ENCODE data around the gene XYLT2. TPM values are rescaled to one million over a fixed set of nuclear protein-coding genes. Genes with fewer than 3 reads are reported as not detected.
"Not testable (repeated sequence)": the region's sequence is repeated elsewhere in the genome, so short reads cannot be mapped to it uniquely, and the experiment has no call there.

The XYLT2 gene
- total RNA-seq, 1 experiment from 2014 or later: 47.5 TPM

DNA sequence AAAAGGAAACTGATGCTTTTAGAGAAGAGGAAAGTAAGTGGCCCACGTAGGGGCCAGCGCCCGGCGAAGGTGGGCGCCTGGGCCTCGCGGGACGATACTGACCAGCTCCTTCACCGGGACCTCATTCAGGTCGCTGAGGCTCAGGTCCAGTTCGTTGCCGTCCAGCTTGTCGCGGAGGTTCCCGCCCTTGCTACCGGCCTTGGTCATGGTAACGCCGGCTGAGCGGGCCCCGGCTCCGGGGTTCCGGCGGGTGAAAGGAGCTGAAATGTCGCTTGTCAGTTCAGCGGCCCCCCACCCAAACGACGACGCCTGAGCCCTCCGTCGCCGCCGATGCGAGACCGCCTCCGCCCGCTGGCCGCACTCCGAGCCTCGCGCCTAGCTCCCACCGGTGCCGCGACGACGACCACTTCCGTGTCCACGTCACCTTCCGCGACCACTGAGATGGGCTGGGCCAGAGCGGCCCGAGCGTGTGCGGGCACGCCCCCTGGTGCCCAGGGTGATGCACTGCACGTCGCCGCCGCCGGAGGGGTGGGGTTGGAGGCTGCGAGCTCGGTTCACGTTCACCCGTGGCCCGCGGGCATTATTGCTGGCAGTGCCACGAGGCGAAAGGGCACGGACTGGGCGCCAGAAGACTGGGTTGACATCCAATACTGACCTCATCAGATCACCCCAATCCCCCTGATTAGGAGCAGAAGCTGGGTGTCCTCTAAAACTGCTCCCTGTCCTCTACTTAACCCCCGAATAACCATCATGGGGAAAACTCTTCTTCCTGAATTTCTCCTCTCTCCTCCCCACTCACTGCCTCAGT is 51.4 kb downstream of the XYLT2 start, which contains the start of gene LRRC59:
Gene LRRC59 (minus strand): TSS at position 413 of the 808 bp plus-strand sequence. CDS start 206 bp downstream, at position 207.
- Histone ChIP-seq H3K36me3 (replicated peaks; ENCODE audit: control insufficient read depth, insufficient read depth, low read length) (peaks cover 25% of the 10 kb centered on the region), H3K27me3 (ENCODE audit: control insufficient read depth, insufficient read depth, low read length) (no peaks in the 10 kb centered on the region), H3K4me3 (ENCODE audit: insufficient read depth, low read depth, low read length) (peak within 1 kb of the TSS; percentile 87)
- peak; percentile 95 for DNase-seq

DNA sequence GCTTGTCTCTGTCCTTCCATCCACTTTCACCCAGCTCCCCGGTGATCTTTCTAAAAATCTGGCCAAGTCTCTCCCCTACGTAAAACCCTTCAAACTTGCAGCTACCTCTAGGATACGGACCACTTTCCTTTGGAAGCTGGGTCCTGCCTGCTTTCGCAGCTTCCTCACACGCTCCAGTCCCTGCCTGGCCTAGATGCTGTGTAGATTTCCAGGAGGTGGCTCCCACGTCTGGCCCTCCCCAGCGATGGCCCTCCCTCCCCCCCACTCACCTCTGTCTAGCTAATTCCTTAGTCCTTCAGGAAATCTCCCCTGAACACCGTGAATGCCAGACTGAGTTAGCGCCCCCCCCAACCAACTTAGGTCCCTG is 52.0 kb downstream of the XYLT2 start:
- Histone ChIP-seq H3K27me3 (ENCODE audit: control insufficient read depth, insufficient read depth, low read length) (no peaks in the 10 kb centered on the region), H3K4me3 (ENCODE audit: insufficient read depth, low read depth, low read length) (peak overlapping the region; percentile 87), H3K36me3 (replicated peaks; ENCODE audit: control insufficient read depth, insufficient read depth, low read length) (peaks cover 19% of the 10 kb centered on the region)
- no peak for DNase-seq

DNA sequence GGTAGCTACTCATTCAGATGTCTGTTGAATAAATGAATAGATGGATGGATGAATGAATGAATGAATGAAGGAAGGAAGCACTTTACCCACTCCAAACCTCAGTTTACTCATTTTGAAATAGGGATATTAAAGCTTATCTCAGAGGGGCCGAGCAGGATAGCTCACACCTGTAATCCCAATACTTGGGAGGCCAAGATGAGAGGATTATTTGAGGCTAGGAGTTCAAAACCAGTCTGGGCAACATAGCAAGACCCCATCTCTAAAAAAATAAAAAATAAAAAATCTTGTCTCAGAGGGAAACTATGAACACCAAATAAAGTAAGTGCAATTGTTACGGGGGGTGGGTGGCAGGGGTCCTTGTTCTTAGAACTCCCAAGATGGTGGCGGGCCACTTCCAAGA is 52.7 kb downstream of the XYLT2 start:
- DNase-seq; H3K27me3 ChIP-seq (ENCODE audit: control insufficient read depth, insufficient read depth, low read length): not testable (repeated sequence)
- H3K36me3 ChIP-seq (replicated peaks; ENCODE audit: control insufficient read depth, insufficient read depth, low read length): peaks cover 11% of the 10 kb centered on the region

DNA sequence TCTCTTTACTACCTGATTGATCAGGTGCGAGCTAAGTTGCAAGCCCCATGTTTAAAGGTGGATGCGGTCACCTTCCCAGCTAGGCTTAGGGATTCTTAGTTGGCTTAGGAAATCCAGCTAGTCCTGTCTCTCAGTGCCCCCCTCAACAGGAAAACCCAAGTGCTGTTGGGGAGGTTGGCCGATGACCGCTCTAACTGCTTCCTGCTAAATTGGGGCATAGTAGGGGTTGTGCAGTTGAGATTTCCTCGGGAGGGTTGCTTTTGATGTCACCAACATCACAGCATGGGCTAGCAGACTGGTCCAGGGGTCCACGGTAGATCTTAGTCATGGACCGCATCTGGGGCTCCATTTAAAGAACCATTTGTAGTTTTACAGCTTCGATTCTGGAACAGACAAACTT is 53.7 kb downstream of the XYLT2 start:
- not testable (repeated sequence) for H3K36me3 ChIP-seq (replicated peaks; ENCODE audit: control insufficient read depth, insufficient read depth, low read length); DNase-seq

More for the DNA sequence above, 52.7 kb downstream of the XYLT2 start:
- H3K4me3 ChIP-seq (ENCODE audit: insufficient read depth, low read depth, low read length): not testable (repeated sequence)

DNA sequence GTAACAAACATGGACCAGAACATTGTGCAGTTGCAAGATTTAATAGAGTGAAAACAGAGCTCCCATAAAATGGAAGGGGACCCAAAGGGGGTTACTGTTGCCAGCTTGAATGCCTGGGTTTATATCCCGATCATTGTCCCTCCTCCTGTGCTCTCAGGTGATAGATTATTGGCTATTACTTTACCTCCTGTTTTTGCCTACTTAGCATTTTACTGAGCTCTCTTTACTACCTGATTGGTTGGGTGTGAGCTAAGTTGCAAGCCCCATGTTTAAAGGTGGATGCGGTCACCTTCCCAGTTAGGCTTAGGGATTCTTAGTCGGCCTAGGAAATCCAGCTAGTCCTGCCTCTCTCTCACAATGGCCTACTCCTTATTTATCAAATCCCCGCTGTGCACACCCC is 59.4 kb downstream of the XYLT2 start:
- not testable (repeated sequence) for H3K36me3 ChIP-seq (replicated peaks; ENCODE audit: control insufficient read depth, insufficient read depth, low read length); H3K4me3 ChIP-seq (ENCODE audit: insufficient read depth, low read depth, low read length); H3K27me3 ChIP-seq (ENCODE audit: control insufficient read depth, insufficient read depth, low read length); DNase-seq

More for the DNA sequence above, 53.7 kb downstream of the XYLT2 start:
- H3K4me3 ChIP-seq (ENCODE audit: insufficient read depth, low read depth, low read length); H3K27me3 ChIP-seq (ENCODE audit: control insufficient read depth, insufficient read depth, low read length): not testable (repeated sequence)

DNA sequence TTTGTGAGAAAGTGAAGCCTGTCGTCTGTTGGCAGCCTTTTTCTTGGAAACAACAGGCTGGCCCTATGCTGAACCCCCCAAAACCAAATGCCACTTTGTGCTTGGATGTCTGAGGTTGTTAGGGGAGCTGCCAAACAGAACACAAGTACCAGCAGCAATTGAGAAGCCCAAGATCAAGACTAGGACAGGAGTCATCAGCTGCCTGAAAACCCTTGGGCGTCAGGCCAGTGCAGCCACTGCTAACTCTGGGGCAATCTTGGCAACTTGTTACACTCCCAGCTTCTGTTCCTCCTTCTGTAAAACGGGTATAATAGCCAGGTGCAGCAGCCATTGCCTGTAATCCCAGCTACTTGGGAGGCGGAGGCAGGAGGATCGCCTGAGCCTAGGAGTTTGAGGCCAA is 60.7 kb downstream of the XYLT2 start:
- Histone ChIP-seq H3K4me3 (ENCODE audit: insufficient read depth, low read depth, low read length) (no peak overlapping the region), H3K36me3 (replicated peaks; ENCODE audit: control insufficient read depth, insufficient read depth, low read length) (no peaks in the 10 kb centered on the region), H3K27me3 (ENCODE audit: control insufficient read depth, insufficient read depth, low read length) (no peaks in the 10 kb centered on the region)
- no peak for DNase-seq

DNA sequence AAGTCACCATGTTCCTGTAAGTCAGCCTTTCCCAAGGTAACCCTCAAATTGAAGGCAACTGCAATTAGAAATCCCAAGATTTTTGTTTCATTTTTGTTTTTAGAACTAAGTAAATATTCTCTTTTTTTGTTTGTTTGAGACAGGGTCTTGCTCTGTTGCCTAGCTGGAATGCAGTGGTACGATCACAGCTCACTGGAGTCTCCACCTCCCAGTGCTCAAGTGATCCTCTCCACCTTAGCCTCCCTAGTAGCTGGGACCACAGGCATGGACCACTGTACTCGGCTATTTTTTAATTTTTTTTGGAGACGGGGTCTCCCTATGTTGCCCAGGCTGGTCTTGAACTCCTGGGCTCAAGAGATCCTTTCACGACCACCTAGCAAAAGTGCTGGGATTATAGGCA is 62.0 kb downstream of the XYLT2 start:
- DNase-seq: no peak
- Histone ChIP-seq H3K27me3 (ENCODE audit: control insufficient read depth, insufficient read depth, low read length) (no peaks in the 10 kb centered on the region), H3K4me3 (ENCODE audit: insufficient read depth, low read depth, low read length) (no peak overlapping the region), H3K36me3 (replicated peaks; ENCODE audit: control insufficient read depth, insufficient read depth, low read length) (no peaks in the 10 kb centered on the region)

Other genes with a start within 250 kb of the XYLT2 start
- gene SAMD14, start 216.0 kb upstream of the XYLT2 start, total RNA-seq (2014; rRNA removed; shearing (Covaris generic)): 7.8 and 8.2 TPM in 2 replicates
- gene PPP1R9B, start 195.4 kb upstream of the XYLT2 start, total RNA-seq (2014; rRNA removed; shearing (Covaris generic)): 15.0 and 21.1 TPM in 2 replicates
- gene SGCA, start 180.1 kb upstream of the XYLT2 start, total RNA-seq (2014; rRNA removed; shearing (Covaris generic)): 0.52 and 1.1 TPM in 2 replicates
- gene COL1A1, start 144.5 kb upstream of the XYLT2 start, total RNA-seq (2014; rRNA removed; shearing (Covaris generic)): 8.2 and 9.4 TPM in 2 replicates
- gene TMEM92, start 71.7 kb upstream of the XYLT2 start, total RNA-seq (2014; rRNA removed; shearing (Covaris generic)): 7.3 and 7.5 TPM in 2 replicates
- 55.5 and 86.3 TPM in 2 replicates for gene MRPL27, start 27.1 kb downstream of the XYLT2 start, total RNA-seq (2014; rRNA removed; shearing (Covaris generic))
- 21.7 and 28.2 TPM in 2 replicates for gene EME1, start 27.1 kb downstream of the XYLT2 start, total RNA-seq (2014; rRNA removed; shearing (Covaris generic))
- 105 and 119 TPM in 2 replicates for gene LRRC59, start 51.4 kb downstream of the XYLT2 start, total RNA-seq (2014; rRNA removed; shearing (Covaris generic))
- 14.8 and 16.2 TPM in 2 replicates for gene ACSF2, start 80.1 kb downstream of the XYLT2 start, total RNA-seq (2014; rRNA removed; shearing (Covaris generic))
- gene CHAD, start 122.8 kb downstream of the XYLT2 start, total RNA-seq (2014; rRNA removed; shearing (Covaris generic)): not detected in 2 replicates
- 28.4 and 38.1 TPM in 2 replicates for gene RSAD1, start 132.7 kb downstream of the XYLT2 start, total RNA-seq (2014; rRNA removed; shearing (Covaris generic))
- gene MYCBPAP, start 162.3 kb downstream of the XYLT2 start, total RNA-seq (2014; rRNA removed; shearing (Covaris generic)): 0.62 and 3.2 TPM in 2 replicates
- gene EPN3, start 186.6 kb downstream of the XYLT2 start, total RNA-seq (2014; rRNA removed; shearing (Covaris generic)): 0.07 and 0.87 TPM in 2 replicates
- gene SPATA20, start 201.0 kb downstream of the XYLT2 start, total RNA-seq (2014; rRNA removed; shearing (Covaris generic)): 31.0 and 42.6 TPM in 2 replicates
- gene CACNA1G, start 214.6 kb downstream of the XYLT2 start, total RNA-seq (2014; rRNA removed; shearing (Covaris generic)): 1.5 and 1.9 TPM in 2 replicates

All from H7 (cell line).